ENCODE results near the gene KCNK15. TPM values are rescaled to one million over a fixed set of nuclear protein-coding genes. Genes with fewer than 3 reads are reported as not detected.

Gene KCNK15
- total RNA-seq, 1 donor from 2014 or later = 0.21 TPM

DNA sequence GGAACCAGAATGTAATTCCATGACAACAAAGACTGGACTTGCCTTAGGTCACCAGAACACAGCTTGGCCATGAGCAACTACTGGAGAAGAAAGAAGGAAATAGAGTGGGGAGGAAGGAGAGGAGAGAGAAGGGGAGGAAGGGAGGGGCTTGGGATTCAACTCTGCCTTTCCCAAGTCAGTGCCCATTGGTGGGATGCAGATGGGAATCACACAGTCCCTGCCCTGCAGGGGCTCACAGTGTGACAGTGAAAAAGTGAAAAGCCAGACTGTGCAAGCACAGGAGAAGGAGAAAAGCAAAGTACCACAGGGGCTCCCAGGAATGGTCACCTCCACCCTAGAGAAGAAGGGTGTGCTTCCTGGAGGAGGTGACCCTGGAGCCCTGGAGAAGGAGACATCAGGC is 50.6 kb downstream of the KCNK15 start:
- Histone ChIP-seq H3K9me3 (ENCODE audit: low read depth) (no peaks in the 10 kb centered on the region), H3K4me3 (no peak overlapping the region), H3K9ac (no peak overlapping the region), H3K27ac (no peak overlapping the region), H3K36me3 (no peaks in the 10 kb centered on the region), H4K20me1 (ENCODE audit: low read depth) (peaks cover 5% of the 10 kb centered on the region), H2AFZ (replicated peaks) (no peak overlapping the region), H3K27me3 (no peaks in the 10 kb centered on the region), H3K4me1 (peaks cover 8% of the 10 kb centered on the region), H3K4me2 (no peak overlapping the region), H3K79me2 (ENCODE audit: low read depth) (no peaks in the 10 kb centered on the region), H3F3A (ENCODE audit: low read depth) (no peaks in the 10 kb centered on the region)
- Mint-ChIP-seq H3K9me3 (no peaks in the 10 kb centered on the region), H3K36me3 (no peaks in the 10 kb centered on the region), H3K4me1 (peaks cover 15% of the 10 kb centered on the region), H3K4me3 (no peak overlapping the region), H3K27me3 (ENCODE audit: insufficient read depth, low read depth) (peaks cover 8% of the 10 kb centered on the region), H3K27ac (no peak overlapping the region)
- no peak for TF ChIP-seq CTCF (IDR thresholded peaks at IDR 0.05)
- TF ChIP-seq EZH2phosphoT487 (IDR thresholded peaks at IDR 0.05) = no peak
- no peak for TF ChIP-seq EZH2 (IDR thresholded peaks at IDR 0.05)
- peak; percentile 24 for DNase-seq (ENCODE audit: low spot score)

- H3K27me3 ChIP-seq = no peaks in the 10 kb centered on the region
- H3F3A ChIP-seq (ENCODE audit: low read depth) = no peaks in the 10 kb centered on the region
- DNase-seq (ENCODE audit: low spot score) = no peak
- no peak overlapping the region for H3K4me3 Mint-ChIP-seq
- H3K79me2 ChIP-seq (ENCODE audit: low read depth) = no peaks in the 10 kb centered on the region
- TF ChIP-seq CTCF (IDR thresholded peaks at IDR 0.05) = no peak
- no peak for TF ChIP-seq EZH2 (IDR thresholded peaks at IDR 0.05)
- no peak for TF ChIP-seq EZH2phosphoT487 (IDR thresholded peaks at IDR 0.05)
- no peak overlapping the region for H3K4me3 ChIP-seq
- H3K27me3 Mint-ChIP-seq (ENCODE audit: insufficient read depth, low read depth) = peaks cover 8% of the 10 kb centered on the region
- H3K9me3 ChIP-seq (ENCODE audit: low read depth) = no peaks in the 10 kb centered on the region
- H3K27ac ChIP-seq = no peak overlapping the region
- no peak overlapping the region for H2AFZ ChIP-seq (replicated peaks)
- peaks cover 5% of the 10 kb centered on the region for H4K20me1 ChIP-seq (ENCODE audit: low read depth)
- H3K27ac Mint-ChIP-seq = no peak overlapping the region
- H3K4me1 ChIP-seq = peaks cover 8% of the 10 kb centered on the region
- H3K9me3 Mint-ChIP-seq = no peaks in the 10 kb centered on the region
- H3K4me1 Mint-ChIP-seq = peaks cover 15% of the 10 kb centered on the region
- no peak overlapping the region for H3K9ac ChIP-seq
- no peaks in the 10 kb centered on the region for H3K36me3 Mint-ChIP-seq
- no peaks in the 10 kb centered on the region for H3K36me3 ChIP-seq
- no peak overlapping the region for H3K4me2 ChIP-seq
These were observed 51.2 kb downstream of the KCNK15 start for GRCh38 chr20:44796758-44797457.

GRCh38 chr20:44799691-44800090 is 54.0 kb downstream of the KCNK15 start:
- Histone ChIP-seq H3K27ac (no peak overlapping the region), H3K4me2 (no peak overlapping the region), H3K9me3 (ENCODE audit: low read depth) (no peaks in the 10 kb centered on the region), H2AFZ (replicated peaks) (no peak overlapping the region), H4K20me1 (ENCODE audit: low read depth) (peaks cover 5% of the 10 kb centered on the region), H3F3A (ENCODE audit: low read depth) (no peaks in the 10 kb centered on the region), H3K4me1 (peaks cover 8% of the 10 kb centered on the region), H3K36me3 (no peaks in the 10 kb centered on the region), H3K27me3 (no peaks in the 10 kb centered on the region), H3K9ac (no peak overlapping the region), H3K4me3 (no peak overlapping the region), H3K79me2 (ENCODE audit: low read depth) (no peaks in the 10 kb centered on the region)
- Mint-ChIP-seq H3K27me3 (ENCODE audit: insufficient read depth, low read depth) (peaks cover 6% of the 10 kb centered on the region), H3K4me3 (no peak overlapping the region), H3K4me1 (peaks cover 20% of the 10 kb centered on the region), H3K27ac (no peak overlapping the region), H3K9me3 (no peaks in the 10 kb centered on the region), H3K36me3 (no peaks in the 10 kb centered on the region)
- TF ChIP-seq EZH2 (IDR thresholded peaks at IDR 0.05) (no peak), CTCF (IDR thresholded peaks at IDR 0.05) (no peak), EZH2phosphoT487 (IDR thresholded peaks at IDR 0.05) (no peak)
- DNase-seq (ENCODE audit: low spot score) = no peak

All from neural progenitor cell (in vitro differentiated cells).